Right lobe of liver (tissue), 6 donors: ENCODE measurements around the gene BEST1. TPM values are rescaled to one million over a fixed set of nuclear protein-coding genes. Genes with fewer than 3 reads are reported as not detected.

Experiments
- ATAC-seq, 4 donors: fragments of 200-7000 bp; cut with Tn5 transposase; one replicate each; pipeline ENCODE4 v1.9.1; 2020; ENCODE audit warnings: mild to moderate bottlenecking in 4 of 4, moderate library complexity in 4 of 4
- DNase-seq, 3 donors: peaks; one replicate each; pipeline ENCODE4 v3.0.0-alpha.2; 2020
- H3K27ac ChIP-seq, 3 donors: fragments of 200-600 bp; one replicate each; pipeline ENCODE4 v1.8.0; 2022
- H3K27me3 ChIP-seq, 2 donors: fragments of 200-600 bp; one replicate each; pipeline ENCODE4 v1.8.0; 2022
- H3K36me3 ChIP-seq, 4 donors: fragments of 200-600 bp; sonication (generic) in 1 of 4; one replicate each; pipeline versions ENCODE4 v1.5.1 to v1.8.0; 2017 to 2022; ENCODE audit warnings: control low read depth in 1 of 4
- H3K4me1 ChIP-seq, 4 donors: fragments of 200-600 bp; sonication (generic) in 1 of 4; one replicate each; pipeline versions ENCODE4 v1.5.1 to v1.8.0; 2017 to 2022; ENCODE audit warnings: control low read depth in 1 of 4
- H3K4me3 ChIP-seq, 3 donors: fragments of 200-600 bp; one replicate each; pipeline ENCODE4 v1.8.0; 2022
- H3K9me3 ChIP-seq, 4 donors: fragments of 200-600 bp; sonication (generic) in 1 of 4; one replicate each; pipeline versions ENCODE4 v1.5.1 to v1.8.0; 2017 to 2022; ENCODE audit warnings: control low read depth in 1 of 4
- POLR2A ChIP-seq: fragments of 450-650 bp; IDR thresholded peaks from one replicate; pipeline ENCODE4 v1.6.1; 2017; ENCODE audit warnings: antibody characterized with exemption, mild to moderate bottlenecking
- WGBS: methylation state at CpG from one replicate; pipeline ENCODE4 v1.1.6; 2018; ENCODE audit warnings: low coverage, low lambda C conversion rate; ENCODE audit not compliant: insufficient coverage; ENCODE audit errors: missing lambda C conversion rate; 5-methylcytosine and 5-hydroxymethylcytosine counted together
- intact Hi-C, 2 donors: fragments of 100-400 bp; cut with DNase I; formaldehyde crosslinking; loops; one replicate each; pipeline versions ENCODE4 v1.11.2 to v1.14.1; 2022
- total RNA-seq, 6 experiments: library from RNA; depleted of rRNA in 2 of 6; stranded (reverse); fragments of >200 nt in 2 of 6; fragmentation: NEBNext Ultra II Directional in 3 of 6; extraction: Animal tissue kit (Norgen Biotek cat#: 25700) in 3 of 6; gene quantifications; one replicate each; pipeline versions ENCODE4 v1.1.0 to v1.2.4, GENCODE V29; 2016 to 2023
- TF ChIP-seq, protein P1 (sequence below), 4 donors: fragments of 200-600 bp in 3 of 4; fragments of 450-650 bp in 1 of 4; IDR thresholded peaks; one replicate each; pipeline versions ENCODE4 v1.5.1 to v1.8.0; 2016 to 2022; ENCODE audit warnings: antibody characterized with exemption in 4 of 4, mild to moderate bottlenecking in 2 of 4
- donor health status: DM: no; HTN: yes; CAD: no.
- donor health status: DM: no; HTN: no; CAD: no.
- donor health status: DM: no; HTN: no; CAD: no.
- donor health status: DM: no; HTN: yes; CAD: no.
- donor health status: DM: no; HTN: yes; CAD: no.

BEST1 gene
- total RNA-seq, 6 experiments from 2014 or later, result 0.55 to 2.3 (median 0.91) TPM

DNA sequence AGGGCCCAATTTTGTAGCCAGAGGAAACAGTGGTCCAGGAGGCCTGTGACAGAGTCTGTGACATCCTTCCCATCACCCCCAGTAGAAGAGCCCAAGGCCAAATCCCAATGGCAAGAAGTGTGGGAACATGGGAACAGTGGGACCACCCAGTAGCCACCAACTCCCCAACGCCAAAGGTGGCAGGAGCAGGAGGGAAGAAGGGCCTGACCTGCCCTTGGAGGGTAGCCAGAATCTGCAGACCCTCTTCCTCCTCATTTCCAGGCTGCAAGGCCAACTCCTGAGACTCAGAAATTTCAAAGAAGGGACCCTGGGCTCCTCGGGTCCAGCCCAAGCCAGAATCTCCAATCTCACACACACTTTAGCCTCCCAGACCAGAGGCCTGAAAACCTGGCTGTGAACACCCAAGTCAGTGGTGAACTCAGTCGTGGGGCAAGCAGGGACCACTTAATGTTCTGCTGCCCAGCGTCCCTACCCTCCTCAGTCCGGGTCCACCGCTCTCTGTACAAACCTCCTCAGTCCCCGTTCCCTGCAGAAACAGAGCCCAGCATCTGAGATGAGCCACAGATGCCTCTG is 38.9 kb upstream of the BEST1 start:
- Histone ChIP-seq H3K4me3 (no peak overlapping the region), H3K9me3 (no peaks in the 10 kb centered on the region), H3K27me3 (no peaks in the 10 kb centered on the region), H3K36me3 (no peaks in the 10 kb centered on the region), H3K27ac (no peak overlapping the region), H3K4me1 (peaks cover 0 to 5% (median 0%) of the 10 kb centered on the region in 4 donors)
- ATAC-seq (no peak), DNase-seq (peak in 1 of 3 donors; percentile 49)
- TF ChIP-seq POLR2A, result no peak
- TF ChIP-seq, protein P1, sequence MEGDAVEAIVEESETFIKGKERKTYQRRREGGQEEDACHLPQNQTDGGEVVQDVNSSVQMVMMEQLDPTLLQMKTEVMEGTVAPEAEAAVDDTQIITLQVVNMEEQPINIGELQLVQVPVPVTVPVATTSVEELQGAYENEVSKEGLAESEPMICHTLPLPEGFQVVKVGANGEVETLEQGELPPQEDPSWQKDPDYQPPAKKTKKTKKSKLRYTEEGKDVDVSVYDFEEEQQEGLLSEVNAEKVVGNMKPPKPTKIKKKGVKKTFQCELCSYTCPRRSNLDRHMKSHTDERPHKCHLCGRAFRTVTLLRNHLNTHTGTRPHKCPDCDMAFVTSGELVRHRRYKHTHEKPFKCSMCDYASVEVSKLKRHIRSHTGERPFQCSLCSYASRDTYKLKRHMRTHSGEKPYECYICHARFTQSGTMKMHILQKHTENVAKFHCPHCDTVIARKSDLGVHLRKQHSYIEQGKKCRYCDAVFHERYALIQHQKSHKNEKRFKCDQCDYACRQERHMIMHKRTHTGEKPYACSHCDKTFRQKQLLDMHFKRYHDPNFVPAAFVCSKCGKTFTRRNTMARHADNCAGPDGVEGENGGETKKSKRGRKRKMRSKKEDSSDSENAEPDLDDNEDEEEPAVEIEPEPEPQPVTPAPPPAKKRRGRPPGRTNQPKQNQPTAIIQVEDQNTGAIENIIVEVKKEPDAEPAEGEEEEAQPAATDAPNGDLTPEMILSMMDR (IDR thresholded peaks at IDR 0.05), result no peak
- intact Hi-C loops, result no loop called here
- WGBS, result 88% methylated on average over 3 of the region's 7 CpGs

DNA sequence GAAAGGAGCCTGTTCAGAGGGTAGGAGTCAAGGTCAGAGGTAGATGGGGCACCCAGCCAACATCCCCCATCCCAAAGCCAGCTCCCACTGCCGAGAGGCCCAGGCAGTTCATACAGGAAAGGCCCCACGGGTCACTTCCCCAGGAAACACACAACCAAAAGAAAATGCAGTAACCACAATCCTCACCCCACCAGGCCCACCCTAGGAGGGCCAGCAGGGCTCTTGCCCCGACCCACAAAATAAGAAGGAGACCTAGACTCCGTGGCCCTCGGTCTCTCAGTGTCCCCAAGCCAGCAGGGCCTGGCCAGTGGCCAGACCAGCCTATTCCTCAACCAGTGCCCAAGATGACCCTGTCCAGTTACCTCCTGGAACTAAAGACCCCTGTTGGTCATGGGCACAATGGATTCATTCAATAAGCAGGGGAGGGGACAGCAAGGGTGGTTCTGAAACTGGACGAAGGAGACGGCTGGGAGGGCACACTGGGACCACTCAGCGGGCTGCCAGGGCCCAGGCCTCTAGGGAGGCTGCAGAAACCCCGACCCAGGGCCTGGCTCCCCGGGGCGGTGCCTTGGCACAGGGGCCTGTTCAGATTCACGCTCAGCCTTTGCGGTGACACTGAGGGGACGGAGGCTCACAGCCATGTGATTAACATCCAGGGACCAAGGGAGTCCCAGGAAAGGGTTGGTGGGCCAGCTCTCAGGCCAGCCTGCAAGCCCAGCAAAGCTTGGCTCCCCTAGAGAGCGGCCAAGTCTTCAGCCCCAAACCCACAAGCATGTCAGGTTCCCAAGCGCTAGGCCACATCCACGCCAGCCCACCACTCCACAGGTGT is 38.2 kb upstream of the BEST1 start:
- intact Hi-C loops, result no loop called here
- DNase-seq (peak in 2 of 3 donors; percentile 26 to 54), ATAC-seq (peak in 2 of 4 donors; percentile 5 to 17)
- TF ChIP-seq, protein P1 (IDR thresholded peaks at IDR 0.05), result no peak
- no peak for TF ChIP-seq POLR2A
- Histone ChIP-seq H3K27me3 (no peaks in the 10 kb centered on the region), H3K9me3 (no peaks in the 10 kb centered on the region), H3K4me1 (peaks cover 0 to 5% (median 0%) of the 10 kb centered on the region in 4 donors), H3K36me3 (no peaks in the 10 kb centered on the region), H3K27ac (peak overlapping the region in 1 of 3 donors; percentile 29), H3K4me3 (no peak overlapping the region)
- no CpG with 5 or more reads among the region's 17 CpGs for whole genome bisulfite sequencing

DNA sequence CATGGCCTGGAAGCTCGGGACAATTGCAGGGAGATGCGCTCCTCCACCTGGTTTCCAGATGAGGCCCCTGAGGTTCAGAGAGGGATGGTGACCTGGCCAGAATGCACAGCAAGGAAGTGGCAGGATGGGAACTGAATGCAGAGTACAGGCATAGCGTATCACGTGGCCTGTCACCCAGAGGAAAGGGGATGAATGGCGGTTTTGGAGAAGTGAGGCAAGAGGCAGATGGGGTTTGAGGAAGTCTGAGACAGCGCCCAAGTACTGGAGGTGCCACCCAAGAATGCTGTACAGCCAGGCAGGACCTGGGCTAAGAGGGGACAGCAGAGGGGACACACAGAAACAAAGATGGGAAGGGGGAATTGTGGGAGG is 37.6 kb upstream of the BEST1 start:
- ATAC-seq, result peak; percentile 2 to 27 (median 22)
- intact Hi-C loops, result no loop called here

DNA sequence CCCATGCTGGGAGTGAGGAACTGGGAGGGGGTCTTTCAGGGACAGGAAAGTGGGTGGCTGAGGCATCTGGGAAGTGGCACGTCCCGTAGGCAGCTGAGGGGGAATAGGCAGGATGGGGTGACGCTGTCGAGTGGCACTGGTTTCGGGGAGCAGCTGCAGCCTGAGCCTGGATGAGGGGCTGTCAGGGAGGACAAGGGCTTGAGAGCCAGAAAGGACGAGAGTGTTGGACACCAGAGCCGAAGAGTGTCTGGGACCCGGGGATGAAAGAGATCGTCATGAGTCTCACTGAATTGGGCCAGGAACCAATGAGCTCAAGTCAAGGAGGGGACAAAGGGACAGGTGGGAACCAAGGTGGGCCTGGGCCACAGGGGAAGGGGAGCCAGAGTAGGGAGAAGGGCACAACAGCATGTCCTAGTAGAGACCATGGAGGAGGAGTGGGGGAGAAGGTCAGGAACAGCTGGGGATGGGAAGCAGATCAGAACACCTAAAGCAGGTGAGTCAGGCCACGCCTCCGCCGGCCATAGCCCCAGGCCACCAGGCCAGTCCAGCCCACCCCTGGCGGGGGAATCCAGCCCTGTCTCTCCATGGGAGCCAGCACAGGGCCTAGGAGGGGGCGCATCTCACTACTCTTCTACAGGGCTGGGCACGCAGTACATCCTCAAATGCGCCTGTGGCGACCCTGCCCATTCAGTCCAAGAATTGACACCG is 37.0 kb upstream of the BEST1 start:
- ATAC-seq, result no peak
- intact Hi-C loops, result no loop called here
- WGBS, result 64% methylated on average over 13 of the region's 18 CpGs

More for the DNA sequence above, 37.6 kb upstream of the BEST1 start:
- no peak for TF ChIP-seq POLR2A
- TF ChIP-seq, protein P1 (IDR thresholded peaks at IDR 0.05), result no peak
- Histone ChIP-seq H3K4me1 (peaks cover 0 to 5% (median 0%) of the 10 kb centered on the region in 4 donors), H3K36me3 (no peaks in the 10 kb centered on the region), H3K27ac (peak overlapping the region in 1 of 3 donors; percentile 29), H3K9me3 (no peaks in the 10 kb centered on the region), H3K4me3 (no peak overlapping the region), H3K27me3 (no peaks in the 10 kb centered on the region)
- WGBS, result 60% methylated on average over 6 of the region's 6 CpGs
- peak in 2 of 3 donors; percentile 32 to 66 for DNase-seq

More for the DNA sequence above, 37.0 kb upstream of the BEST1 start:
- H3K4me3 ChIP-seq, result no peak overlapping the region
- H3K4me1 ChIP-seq, result peaks cover 0 to 5% (median 0%) of the 10 kb centered on the region in 4 donors
- no peak overlapping the region for H3K27ac ChIP-seq
- no peaks in the 10 kb centered on the region for H3K9me3 ChIP-seq
- TF ChIP-seq, protein P1 (IDR thresholded peaks at IDR 0.05), result no peak
- no peak for TF ChIP-seq POLR2A
- no peaks in the 10 kb centered on the region for H3K36me3 ChIP-seq
- no peaks in the 10 kb centered on the region for H3K27me3 ChIP-seq
- DNase-seq, result peak; percentile 17 to 47 (median 42)
